DOHH2 (cell line): Measurements from ENCODE around the gene CYS1.

ENCODE experiments used
- H3F3A ChIP-seq: fragments of 200-600 bp; sonication (generic), shearing (Covaris generic); 2 replicates; pipeline ENCODE4 v1.6.0; 2016; ENCODE audit warnings: antibody characterized with exemption, mild to moderate bottlenecking; ENCODE audit not compliant: control insufficient read depth, insufficient read depth
- H3K27ac ChIP-seq: fragments of 200-600 bp; sonication (generic); 2 replicates; pipeline ENCODE4 v1.5.1; 2014; ENCODE audit warnings: low read depth, mild to moderate bottlenecking, low read length, moderate library complexity
- H3K27me3 ChIP-seq: fragments of 200-600 bp; sonication (generic); 2 replicates; pipeline ENCODE4 v1.6.1; 2014; ENCODE audit warnings: mild to moderate bottlenecking, low read length, mixed read lengths; ENCODE audit not compliant: control insufficient read depth
- H3K36me3 ChIP-seq: fragments of 200-600 bp; sonication (generic); 2 replicates; pipeline ENCODE4 v1.6.1; 2014; ENCODE audit warnings: mild to moderate bottlenecking, low read length, moderate library complexity, mixed read lengths; ENCODE audit not compliant: control insufficient read depth
- H3K4me1 ChIP-seq: fragments of 200-600 bp; sonication (generic); 2 replicates; pipeline ENCODE4 v1.6.1; 2014; ENCODE audit warnings: mild to moderate bottlenecking, low read length, mixed read lengths; ENCODE audit not compliant: control insufficient read depth
- H3K4me2 ChIP-seq: fragments of 200-600 bp; sonication (generic); 2 replicates; pipeline ENCODE4 v1.6.0; 2014; ENCODE audit warnings: mild to moderate bottlenecking, low read length, moderate library complexity
- H3K4me3 ChIP-seq: fragments of 200-600 bp; sonication (generic); 2 replicates; pipeline ENCODE4 v1.5.1; 2014; ENCODE audit warnings: mild to moderate bottlenecking, low read length, mixed read lengths
- H3K79me2 ChIP-seq: fragments of 200-600 bp; sonication (generic); 2 replicates; pipeline ENCODE4 v1.6.1; 2014; ENCODE audit warnings: mild to moderate bottlenecking, low read length, mixed read lengths; ENCODE audit not compliant: control insufficient read depth
- H3K9me2 ChIP-seq: fragments of 200-600 bp; sonication (generic); replicated peaks from 2 replicates; pipeline ENCODE4 v1.6.1; 2014; ENCODE audit warnings: mild to moderate bottlenecking, low read length, mixed read lengths; ENCODE audit not compliant: control insufficient read depth
- H3K9me3 ChIP-seq: fragments of 200-600 bp; sonication (generic); 2 replicates; pipeline ENCODE4 v1.6.1; 2014; ENCODE audit warnings: antibody characterized with exemption, low read length, mixed read lengths; ENCODE audit not compliant: control insufficient read depth, insufficient read depth
- H4K20me1 ChIP-seq: fragments of 200-600 bp; sonication (generic); 2 replicates; pipeline ENCODE4 v1.6.0; 2014; ENCODE audit warnings: low read depth, mild to moderate bottlenecking, antibody characterized with exemption, low read length, moderate library complexity; ENCODE audit not compliant: control insufficient read depth, insufficient read depth
- CTCF ChIP-seq: fragments of 200-600 bp; sonication (generic); IDR thresholded peaks from one replicate; pipeline ENCODE4 v1.5.1; 2014; ENCODE audit warnings: antibody characterized with exemption, mild to moderate bottlenecking, low read depth, low read length; ENCODE audit not compliant: poor library complexity, severe bottlenecking
- EZH2phosphoT487 ChIP-seq: fragments of 200-600 bp; sonication (generic); IDR thresholded peaks from 2 replicates; pipeline ENCODE4 v1.6.1; 2017; ENCODE audit warnings: borderline replicate concordance, mild to moderate bottlenecking, antibody characterized with exemption, low read length, moderate library complexity, mixed read lengths

The CYS1 gene

GRCh38 chr2:10076988-10077527, 3.2 kb downstream of the CYS1 start:
- no peaks in the 10 kb centered on the region for H3K9me2 ChIP-seq
- H3K4me2 ChIP-seq, result no peak overlapping the region
- peaks cover 10% of the 10 kb centered on the region for H3F3A ChIP-seq
- no peak overlapping the region for H3K4me3 ChIP-seq
- no peaks in the 10 kb centered on the region for H3K9me3 ChIP-seq
- H3K27ac ChIP-seq, result no peak overlapping the region
- no peaks in the 10 kb centered on the region for H3K36me3 ChIP-seq
- H3K79me2 ChIP-seq, result no peaks in the 10 kb centered on the region
- peaks cover 42% of the 10 kb centered on the region for H3K4me1 ChIP-seq
- peaks cover 24% of the 10 kb centered on the region for H3K27me3 ChIP-seq
- H4K20me1 ChIP-seq, result no peaks in the 10 kb centered on the region
- TF ChIP-seq CTCF (no peak), EZH2phosphoT487 (no peak)

GRCh38 chr2:10076511-10076910, 3.7 kb downstream of the CYS1 start:
- Histone ChIP-seq H3F3A (peaks cover 6% of the 10 kb centered on the region), H3K27me3 (peaks cover 24% of the 10 kb centered on the region), H3K4me2 (no peak overlapping the region), H3K79me2 (no peaks in the 10 kb centered on the region), H3K4me3 (no peak overlapping the region), H4K20me1 (no peaks in the 10 kb centered on the region), H3K36me3 (no peaks in the 10 kb centered on the region), H3K27ac (no peak overlapping the region), H3K9me3 (no peaks in the 10 kb centered on the region), H3K4me1 (peaks cover 39% of the 10 kb centered on the region), H3K9me2 (no peaks in the 10 kb centered on the region)
- TF ChIP-seq EZH2phosphoT487, result no peak

- Histone ChIP-seq H3K4me3 (no peak overlapping the region), H3K27me3 (peaks cover 24% of the 10 kb centered on the region), H3K4me2 (no peak overlapping the region), H3K9me2 (no peaks in the 10 kb centered on the region), H3K36me3 (no peaks in the 10 kb centered on the region), H3K27ac (no peak overlapping the region), H3F3A (no peaks in the 10 kb centered on the region), H3K4me1 (peaks cover 33% of the 10 kb centered on the region), H3K9me3 (no peaks in the 10 kb centered on the region), H4K20me1 (no peaks in the 10 kb centered on the region), H3K79me2 (no peaks in the 10 kb centered on the region)
- TF ChIP-seq EZH2phosphoT487 (no peak), CTCF (no peak)
Observed at GRCh38 chr2:10075571-10076209, 4.5 kb downstream of the CYS1 start.

- H3K9me3 ChIP-seq, result no peaks in the 10 kb centered on the region
- no peaks in the 10 kb centered on the region for H3K9me2 ChIP-seq
- H3K27me3 ChIP-seq, result peaks cover 24% of the 10 kb centered on the region
Observed at GRCh38 chr2:10075101-10075500, 5.1 kb downstream of the CYS1 start.

More at GRCh38 chr2:10075101-10075500, 5.1 kb downstream of the CYS1 start:
- Histone ChIP-seq H3K79me2 (no peaks in the 10 kb centered on the region), H3K4me2 (no peak overlapping the region), H4K20me1 (no peaks in the 10 kb centered on the region), H3F3A (no peaks in the 10 kb centered on the region), H3K27ac (no peak overlapping the region), H3K36me3 (no peaks in the 10 kb centered on the region), H3K4me1 (peaks cover 29% of the 10 kb centered on the region), H3K4me3 (no peak overlapping the region)
- no peak for TF ChIP-seq CTCF
- no peak for TF ChIP-seq EZH2phosphoT487
